Measurements from ENCODE around the gene IFIH1. TPM values are rescaled to one million over a fixed set of nuclear protein-coding genes. Genes with fewer than 3 reads are reported as not detected.

Gene IFIH1
- total and polyA plus RNA-seq, 2 experiments from 2014 or later, result 1.2 to 2.5 TPM

- Histone ChIP-seq H3K4me1 (ENCODE audit: insufficient read depth) (no peaks in the 10 kb centered on the region), H3K4me2 (no peak overlapping the region), H2AFZ (0 out of 2 replicates have a peak overlapping the region, but pooled peaks have one; percentile 0), H3F3A (replicated peaks; ENCODE audit: low read depth) (no peaks in the 10 kb centered on the region), H3K27ac (ENCODE audit: low read depth) (no peak overlapping the region), H3K36me3 (ENCODE audit: insufficient read depth) (no peaks in the 10 kb centered on the region), H3K79me2 (replicated peaks; ENCODE audit: insufficient read depth) (no peaks in the 10 kb centered on the region), H3K27me3 (ENCODE audit: insufficient read depth) (no peaks in the 10 kb centered on the region), H4K20me1 (replicated peaks; ENCODE audit: insufficient read depth) (no peaks in the 10 kb centered on the region), H3K4me3 (no peak overlapping the region), H3K9me2 (ENCODE audit: insufficient read depth) (no peaks in the 10 kb centered on the region)
- H3K27ac Mint-ChIP-seq, result no peak overlapping the region
- peaks cover 15% of the 10 kb centered on the region for H3K9me3 Mint-ChIP-seq
- H3K4me3 Mint-ChIP-seq, result no peak overlapping the region
- H3K27me3 Mint-ChIP-seq (ENCODE audit: insufficient read depth, low read depth, poor library complexity), result peaks cover 3% of the 10 kb centered on the region
- TF ChIP-seq EZH2phosphoT487 (IDR thresholded peaks at IDR 0.05; ENCODE audit: unreplicated experiment), result no peak
- TF ChIP-seq CTCF (conservative IDR thresholded peaks at IDR 0.05; ENCODE audit: low read depth in 2 of 2), result peak; percentile 75 to 90
- H3K4me1 Mint-ChIP-seq, result peaks cover 3% of the 10 kb centered on the region
- DNase-seq (ENCODE audit: low spot score) (peak; percentile 63), ATAC-seq (peak; percentile 84)
- H3K36me3 Mint-ChIP-seq (ENCODE audit: low read depth), result peaks cover 10% of the 10 kb centered on the region; the same call in 2 of the 3 replicates
Measured at GRCh38 chr2:162327134-162327769, 8.8 kb upstream of the IFIH1 start.

DNA sequence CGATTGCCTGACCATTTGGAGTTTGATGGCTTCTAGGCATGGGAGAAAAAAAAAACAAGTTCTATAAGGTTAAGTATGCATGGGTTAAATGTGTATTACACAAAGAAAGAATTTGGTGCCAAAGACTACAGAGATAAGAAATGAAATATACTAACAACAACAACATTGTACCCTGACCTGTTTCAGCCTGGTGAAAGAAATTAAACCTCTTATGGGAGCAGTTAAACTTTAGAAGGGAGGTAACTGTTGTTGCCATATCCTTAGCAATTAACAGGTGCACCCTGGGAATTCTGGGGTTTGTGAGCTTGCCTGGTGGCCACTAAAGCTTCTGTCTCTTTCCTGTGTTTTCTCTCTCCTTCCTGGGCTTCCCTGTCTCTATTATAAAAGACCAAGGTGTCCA is 6.5 kb upstream of the IFIH1 start:
- no peak overlapping the region for H3K27ac ChIP-seq (ENCODE audit: low read depth)
- peak overlapping the region; percentile 59; the same call in 1 of the 2 replicates for H2AFZ ChIP-seq
- H3K79me2 ChIP-seq (replicated peaks; ENCODE audit: insufficient read depth), result no peaks in the 10 kb centered on the region
- DNase-seq (ENCODE audit: low spot score), result no peak
- no peak overlapping the region for H3K27ac Mint-ChIP-seq
- no peak overlapping the region for H3K4me3 ChIP-seq
- H3F3A ChIP-seq (replicated peaks; ENCODE audit: low read depth), result no peaks in the 10 kb centered on the region
- H3K9me3 Mint-ChIP-seq, result peaks cover 15% of the 10 kb centered on the region
- peaks cover 3% of the 10 kb centered on the region for H3K27me3 Mint-ChIP-seq (ENCODE audit: insufficient read depth, low read depth, poor library complexity)
- peaks cover 14% of the 10 kb centered on the region for H3K4me1 ChIP-seq (ENCODE audit: insufficient read depth)
- H3K4me1 Mint-ChIP-seq, result peaks cover 15% of the 10 kb centered on the region
- no peak for ATAC-seq
- no peak overlapping the region for H3K4me3 Mint-ChIP-seq
- no peaks in the 10 kb centered on the region for H3K27me3 ChIP-seq (ENCODE audit: insufficient read depth)
- H4K20me1 ChIP-seq (replicated peaks; ENCODE audit: insufficient read depth), result no peaks in the 10 kb centered on the region
- no peaks in the 10 kb centered on the region for H3K36me3 ChIP-seq (ENCODE audit: insufficient read depth)
- no peaks in the 10 kb centered on the region for H3K9me2 ChIP-seq (ENCODE audit: insufficient read depth)
- H3K4me2 ChIP-seq, result no peak overlapping the region
- peaks cover 10% of the 10 kb centered on the region; the same call in 2 of the 3 replicates for H3K36me3 Mint-ChIP-seq (ENCODE audit: low read depth)
- TF ChIP-seq, protein P1, sequence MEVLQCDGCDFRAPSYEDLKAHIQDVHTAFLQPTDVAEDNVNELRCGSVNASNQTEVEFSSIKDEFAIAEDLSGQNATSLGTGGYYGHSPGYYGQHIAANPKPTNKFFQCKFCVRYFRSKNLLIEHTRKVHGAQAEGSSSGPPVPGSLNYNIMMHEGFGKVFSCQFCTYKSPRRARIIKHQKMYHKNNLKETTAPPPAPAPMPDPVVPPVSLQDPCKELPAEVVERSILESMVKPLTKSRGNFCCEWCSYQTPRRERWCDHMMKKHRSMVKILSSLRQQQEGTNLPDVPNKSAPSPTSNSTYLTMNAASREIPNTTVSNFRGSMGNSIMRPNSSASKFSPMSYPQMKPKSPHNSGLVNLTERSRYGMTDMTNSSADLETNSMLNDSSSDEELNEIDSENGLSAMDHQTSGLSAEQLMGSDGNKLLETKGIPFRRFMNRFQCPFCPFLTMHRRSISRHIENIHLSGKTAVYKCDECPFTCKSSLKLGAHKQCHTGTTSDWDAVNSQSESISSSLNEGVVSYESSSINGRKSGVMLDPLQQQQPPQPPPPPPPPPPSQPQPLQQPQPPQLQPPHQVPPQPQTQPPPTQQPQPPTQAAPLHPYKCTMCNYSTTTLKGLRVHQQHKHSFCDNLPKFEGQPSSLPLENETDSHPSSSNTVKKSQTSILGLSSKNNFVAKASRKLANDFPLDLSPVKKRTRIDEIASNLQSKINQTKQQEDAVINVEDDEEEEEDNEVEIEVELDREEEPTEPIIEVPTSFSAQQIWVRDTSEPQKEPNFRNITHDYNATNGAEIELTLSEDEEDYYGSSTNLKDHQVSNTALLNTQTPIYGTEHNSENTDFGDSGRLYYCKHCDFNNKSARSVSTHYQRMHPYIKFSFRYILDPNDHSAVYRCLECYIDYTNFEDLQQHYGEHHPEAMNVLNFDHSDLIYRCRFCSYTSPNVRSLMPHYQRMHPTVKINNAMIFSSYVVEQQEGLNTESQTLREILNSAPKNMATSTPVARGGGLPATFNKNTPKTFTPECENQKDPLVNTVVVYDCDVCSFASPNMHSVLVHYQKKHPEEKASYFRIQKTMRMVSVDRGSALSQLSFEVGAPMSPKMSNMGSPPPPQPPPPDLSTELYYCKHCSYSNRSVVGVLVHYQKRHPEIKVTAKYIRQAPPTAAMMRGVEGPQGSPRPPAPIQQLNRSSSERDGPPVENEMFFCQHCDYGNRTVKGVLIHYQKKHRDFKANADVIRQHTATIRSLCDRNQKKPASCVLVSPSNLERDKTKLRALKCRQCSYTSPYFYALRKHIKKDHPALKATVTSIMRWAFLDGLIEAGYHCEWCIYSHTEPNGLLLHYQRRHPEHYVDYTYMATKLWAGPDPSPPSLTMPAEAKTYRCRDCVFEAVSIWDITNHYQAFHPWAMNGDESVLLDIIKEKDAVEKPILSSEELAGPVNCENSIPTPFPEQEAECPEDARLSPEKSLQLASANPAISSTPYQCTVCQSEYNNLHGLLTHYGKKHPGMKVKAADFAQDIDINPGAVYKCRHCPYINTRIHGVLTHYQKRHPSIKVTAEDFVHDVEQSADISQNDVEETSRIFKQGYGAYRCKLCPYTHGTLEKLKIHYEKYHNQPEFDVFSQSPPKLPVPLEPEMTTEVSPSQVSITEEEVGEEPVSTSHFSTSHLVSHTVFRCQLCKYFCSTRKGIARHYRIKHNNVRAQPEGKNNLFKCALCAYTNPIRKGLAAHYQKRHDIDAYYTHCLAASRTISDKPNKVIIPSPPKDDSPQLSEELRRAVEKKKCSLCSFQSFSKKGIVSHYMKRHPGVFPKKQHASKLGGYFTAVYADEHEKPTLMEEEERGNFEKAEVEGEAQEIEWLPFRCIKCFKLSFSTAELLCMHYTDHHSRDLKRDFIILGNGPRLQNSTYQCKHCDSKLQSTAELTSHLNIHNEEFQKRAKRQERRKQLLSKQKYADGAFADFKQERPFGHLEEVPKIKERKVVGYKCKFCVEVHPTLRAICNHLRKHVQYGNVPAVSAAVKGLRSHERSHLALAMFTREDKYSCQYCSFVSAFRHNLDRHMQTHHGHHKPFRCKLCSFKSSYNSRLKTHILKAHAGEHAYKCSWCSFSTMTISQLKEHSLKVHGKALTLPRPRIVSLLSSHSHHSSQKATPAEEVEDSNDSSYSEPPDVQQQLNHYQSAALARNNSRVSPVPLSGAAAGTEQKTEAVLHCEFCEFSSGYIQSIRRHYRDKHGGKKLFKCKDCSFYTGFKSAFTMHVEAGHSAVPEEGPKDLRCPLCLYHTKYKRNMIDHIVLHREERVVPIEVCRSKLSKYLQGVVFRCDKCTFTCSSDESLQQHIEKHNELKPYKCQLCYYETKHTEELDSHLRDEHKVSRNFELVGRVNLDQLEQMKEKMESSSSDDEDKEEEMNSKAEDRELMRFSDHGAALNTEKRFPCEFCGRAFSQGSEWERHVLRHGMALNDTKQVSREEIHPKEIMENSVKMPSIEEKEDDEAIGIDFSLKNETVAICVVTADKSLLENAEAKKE (CRISPR knock-in tag; IDR thresholded peaks at IDR 0.05), result no peak
- TF ChIP-seq ZNF331 (CRISPR knock-in tag; IDR thresholded peaks at IDR 0.05; ENCODE audit: low read depth) (no peak), EZH2phosphoT487 (IDR thresholded peaks at IDR 0.05; ENCODE audit: unreplicated experiment) (no peak), CREB1 (CRISPR knock-in tag; IDR thresholded peaks at IDR 0.05; ENCODE audit: low read depth) (no peak), REST (IDR thresholded peaks at IDR 0.05; ENCODE audit: unreplicated experiment) (no peak), STAT1 (IDR thresholded peaks at IDR 0.05; ENCODE audit: unreplicated experiment) (no peak), EZH2 (IDR thresholded peaks at IDR 0.05; ENCODE audit: low read depth, unreplicated experiment) (no peak), NANOG (IDR thresholded peaks at IDR 0.05; ENCODE audit: borderline replicate concordance) (no peak)

All from GM23338 (cell line).